Right lobe of liver (tissue), 4 donors: ENCODE data around the gene MFSD12.

Source experiments
- CTCF ChIP-seq, 4 donors: fragments of 200-600 bp in 3 of 4; fragments of 450-650 bp in 1 of 4; IDR thresholded peaks; one replicate each; pipeline versions ENCODE4 v1.5.1 to v1.8.0; 2016 to 2022; ENCODE audit warnings: antibody characterized with exemption in 4 of 4, mild to moderate bottlenecking in 2 of 4
- POLR2A ChIP-seq: fragments of 450-650 bp; IDR thresholded peaks from one replicate; pipeline ENCODE4 v1.6.1; 2017; ENCODE audit warnings: antibody characterized with exemption, mild to moderate bottlenecking
- donor health status: DM: no; HTN: no; CAD: no.
- donor health status: DM: no; HTN: no; CAD: no.
- donor health status: DM: no; HTN: yes; CAD: no.

GRCh38 chr19:3533563-3534216, 23.7 kb downstream of the MFSD12 start:
- no peak for TF ChIP-seq POLR2A
- no peak for TF ChIP-seq CTCF (IDR thresholded peaks at IDR 0.05)
